ENCODE measurements around the gene ROBO3. TPM values are rescaled to one million over a fixed set of nuclear protein-coding genes. Genes with fewer than 3 reads are reported as not detected.

ROBO3 gene
- total RNA-seq, 4 donors from 2014 or later, result 6.7 to 19.8 (median 10.1) TPM

DNA sequence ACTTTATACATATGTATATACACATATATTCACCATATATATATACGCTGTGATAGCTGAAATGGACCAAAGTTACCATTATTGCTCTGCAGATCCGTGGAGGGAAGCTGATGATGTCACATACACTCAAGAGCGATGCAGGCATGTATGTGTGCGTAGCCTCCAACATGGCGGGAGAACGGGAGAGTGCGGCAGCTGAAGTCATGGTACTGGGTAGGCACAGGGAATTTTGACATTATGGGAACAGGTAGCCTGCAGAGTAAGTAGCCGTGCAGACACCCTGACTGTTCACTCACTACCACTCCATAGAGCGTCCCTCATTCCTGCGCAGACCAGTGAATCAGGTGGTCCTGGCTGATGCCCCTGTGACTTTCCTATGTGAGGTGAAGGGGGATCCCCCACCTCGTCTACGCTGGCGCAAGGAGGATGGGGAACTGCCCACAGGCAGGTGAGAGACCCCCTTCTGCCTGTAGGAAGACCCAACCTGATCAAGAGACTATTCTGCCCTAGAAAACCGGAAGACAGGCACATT lies 4.7 kb downstream of the ROBO3 start:
- H3K4me3 ChIP-seq (replicated peaks in 1 of 3), result no peak overlapping the region
- peaks cover 29% of the 10 kb centered on the region for H3K27me3 ChIP-seq
- no peaks in the 10 kb centered on the region for H3K36me3 ChIP-seq
- no peaks in the 10 kb centered on the region for H3K9me3 ChIP-seq
- whole genome bisulfite sequencing, 2 donors, result 58 to 64% methylated on average over 13 to 14 of the region's 14 CpGs
- intact Hi-C loops (cut with DNase I), result loop anchor here (10.0 kb wide), 1 partner anchor 205 kb away; no protein-coding TSS in a partner anchor
- DNase-seq, result no peak
- TF ChIP-seq, protein P1, sequence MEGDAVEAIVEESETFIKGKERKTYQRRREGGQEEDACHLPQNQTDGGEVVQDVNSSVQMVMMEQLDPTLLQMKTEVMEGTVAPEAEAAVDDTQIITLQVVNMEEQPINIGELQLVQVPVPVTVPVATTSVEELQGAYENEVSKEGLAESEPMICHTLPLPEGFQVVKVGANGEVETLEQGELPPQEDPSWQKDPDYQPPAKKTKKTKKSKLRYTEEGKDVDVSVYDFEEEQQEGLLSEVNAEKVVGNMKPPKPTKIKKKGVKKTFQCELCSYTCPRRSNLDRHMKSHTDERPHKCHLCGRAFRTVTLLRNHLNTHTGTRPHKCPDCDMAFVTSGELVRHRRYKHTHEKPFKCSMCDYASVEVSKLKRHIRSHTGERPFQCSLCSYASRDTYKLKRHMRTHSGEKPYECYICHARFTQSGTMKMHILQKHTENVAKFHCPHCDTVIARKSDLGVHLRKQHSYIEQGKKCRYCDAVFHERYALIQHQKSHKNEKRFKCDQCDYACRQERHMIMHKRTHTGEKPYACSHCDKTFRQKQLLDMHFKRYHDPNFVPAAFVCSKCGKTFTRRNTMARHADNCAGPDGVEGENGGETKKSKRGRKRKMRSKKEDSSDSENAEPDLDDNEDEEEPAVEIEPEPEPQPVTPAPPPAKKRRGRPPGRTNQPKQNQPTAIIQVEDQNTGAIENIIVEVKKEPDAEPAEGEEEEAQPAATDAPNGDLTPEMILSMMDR (IDR thresholded peaks at IDR 0.05), result no peak
- TF ChIP-seq POLR2A (IDR thresholded peaks at IDR 0.05), result no peak
- H3K4me1 ChIP-seq, result peaks cover 15 to 33% of the 10 kb centered on the region in 2 donors
- H3K27ac ChIP-seq, result no peak overlapping the region

DNA sequence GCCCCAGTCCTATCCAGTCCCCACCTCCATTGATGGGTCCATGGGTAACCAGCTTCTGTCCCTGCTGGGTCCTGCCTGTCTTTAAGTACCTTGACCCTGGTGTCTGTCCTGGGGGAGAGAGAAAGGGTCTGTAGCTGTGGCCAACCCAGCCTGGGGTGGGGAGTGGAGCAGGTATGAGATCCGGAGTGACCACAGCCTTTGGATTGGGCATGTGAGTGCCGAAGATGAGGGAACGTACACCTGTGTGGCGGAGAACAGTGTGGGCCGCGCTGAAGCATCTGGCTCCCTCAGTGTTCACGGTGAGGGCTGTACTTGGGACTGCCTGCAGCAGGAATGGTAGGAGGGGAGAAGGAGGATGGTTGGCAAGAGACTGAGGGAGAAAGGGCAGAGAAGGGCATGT lies 5.2 kb downstream of the ROBO3 start:
- no peak overlapping the region for H3K4me3 ChIP-seq (replicated peaks in 1 of 3)
- no peaks in the 10 kb centered on the region for H3K36me3 ChIP-seq
- no peak overlapping the region for H3K27ac ChIP-seq
- WGBS, 2 donors, result 59 to 65% methylated on average over 7 of the region's 7 CpGs
- TF ChIP-seq, protein P1 (IDR thresholded peaks at IDR 0.05), result no peak
- TF ChIP-seq POLR2A (IDR thresholded peaks at IDR 0.05), result no peak
- H3K27me3 ChIP-seq, result peaks cover 28% of the 10 kb centered on the region
- DNase-seq, result no peak
- H3K4me1 ChIP-seq, result peaks cover 12 to 28% of the 10 kb centered on the region in 2 donors
- intact Hi-C loops (cut with DNase I), result no loop called here
- no peaks in the 10 kb centered on the region for H3K9me3 ChIP-seq

DNA sequence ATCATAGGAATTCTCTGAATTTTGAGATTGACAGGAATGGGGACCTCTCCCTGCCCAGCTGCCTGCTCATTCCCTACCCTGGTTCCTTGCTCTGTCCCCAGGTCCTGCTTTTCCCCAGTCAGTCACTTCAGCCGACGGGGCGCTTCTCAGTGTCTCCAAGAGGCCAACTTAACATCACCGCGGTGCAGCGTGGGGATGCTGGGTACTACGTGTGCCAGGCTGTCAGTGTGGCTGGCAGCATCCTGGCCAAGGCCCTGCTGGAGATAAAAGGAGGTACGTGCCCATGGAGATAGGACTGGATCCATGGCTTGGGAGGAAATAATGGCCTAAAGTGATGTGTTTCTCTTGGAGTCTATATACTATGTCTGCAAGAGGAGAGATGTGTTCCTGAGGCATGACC lies 7.0 kb downstream of the ROBO3 start:
- Histone ChIP-seq H3K4me3 (replicated peaks in 1 of 3) (no peak overlapping the region), H3K4me1 (peaks cover 3 to 25% of the 10 kb centered on the region in 2 donors), H3K27me3 (peaks cover 19% of the 10 kb centered on the region), H3K27ac (no peak overlapping the region), H3K36me3 (no peaks in the 10 kb centered on the region), H3K9me3 (no peaks in the 10 kb centered on the region)
- intact Hi-C loops (cut with DNase I), result no loop called here
- DNase-seq, result no peak
- 47 to 58% methylated on average over 8 of the region's 8 CpGs for WGBS, 2 donors
- no peak for TF ChIP-seq POLR2A (IDR thresholded peaks at IDR 0.05)
- TF ChIP-seq, protein P1 (IDR thresholded peaks at IDR 0.05), result no peak

DNA sequence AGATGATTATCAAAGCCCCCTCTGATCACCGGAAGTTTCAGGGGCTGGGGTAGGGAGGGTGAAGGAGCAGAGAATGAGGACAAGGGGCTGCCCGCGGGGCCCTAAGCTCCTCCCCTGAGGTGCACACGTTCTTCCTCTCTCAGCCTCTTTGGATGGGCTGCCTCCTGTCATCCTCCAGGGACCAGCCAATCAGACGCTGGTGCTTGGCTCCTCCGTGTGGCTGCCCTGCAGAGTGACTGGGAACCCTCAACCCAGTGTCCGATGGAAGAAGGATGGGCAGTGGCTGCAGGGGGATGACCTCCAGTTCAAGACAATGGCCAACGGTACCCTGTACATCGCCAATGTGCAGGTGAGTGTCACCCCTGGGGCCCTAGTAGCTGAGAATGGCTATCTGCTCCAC lies 7.5 kb downstream of the ROBO3 start:
- H3K27me3 ChIP-seq, result peaks cover 19% of the 10 kb centered on the region

DNA sequence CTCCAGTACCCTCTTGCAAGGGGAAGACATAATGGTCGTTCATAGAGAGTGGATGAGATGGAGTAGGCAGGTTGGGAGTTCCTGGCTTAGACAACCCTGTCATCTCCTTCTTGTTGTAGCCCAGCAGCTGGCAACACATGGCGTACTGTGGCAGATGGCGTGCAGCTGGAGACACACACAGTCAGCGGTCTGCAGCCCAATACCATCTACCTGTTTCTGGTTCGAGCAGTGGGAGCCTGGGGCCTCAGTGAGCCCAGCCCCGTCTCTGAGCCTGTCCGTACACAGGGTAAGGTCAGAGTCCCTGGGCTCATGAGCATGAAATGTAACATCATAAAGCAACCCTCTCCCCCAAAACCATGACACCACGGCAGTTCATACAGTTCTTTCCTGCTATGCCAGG lies 8.7 kb downstream of the ROBO3 start:
- H3K27ac ChIP-seq, result no peak overlapping the region
- intact Hi-C loops (cut with DNase I), result no loop called here
- no peak for DNase-seq
- peaks cover 6 to 27% of the 10 kb centered on the region in 2 donors for H3K4me1 ChIP-seq
- 94% methylated on average over 8 of the region's 8 CpGs for WGBS, 2 donors
- no peak overlapping the region for H3K4me3 ChIP-seq (replicated peaks in 1 of 3)
- no peaks in the 10 kb centered on the region for H3K36me3 ChIP-seq
- TF ChIP-seq, protein P1 (IDR thresholded peaks at IDR 0.05), result no peak
- no peak for TF ChIP-seq POLR2A (IDR thresholded peaks at IDR 0.05)
- no peaks in the 10 kb centered on the region for H3K9me3 ChIP-seq
- peaks cover 8% of the 10 kb centered on the region for H3K27me3 ChIP-seq

More for the DNA sequence above, 7.5 kb downstream of the ROBO3 start:
- intact Hi-C loops (cut with DNase I), result no loop called here
- Histone ChIP-seq H3K36me3 (no peaks in the 10 kb centered on the region), H3K4me3 (replicated peaks in 1 of 3) (no peak overlapping the region), H3K9me3 (no peaks in the 10 kb centered on the region), H3K4me1 (peaks cover 6 to 25% of the 10 kb centered on the region in 2 donors), H3K27ac (no peak overlapping the region)
- no peak for DNase-seq
- 22 to 31% methylated on average over 7 to 9 of the region's 9 CpGs for WGBS, 2 donors
- no peak for TF ChIP-seq POLR2A (IDR thresholded peaks at IDR 0.05)
- TF ChIP-seq, protein P1 (IDR thresholded peaks at IDR 0.05), result no peak

Data from thyroid gland (tissue), 4 donors.